ENCODE results near the gene SUB1. TPM values are rescaled to one million over a fixed set of nuclear protein-coding genes. Genes with fewer than 3 reads are reported as not detected.

The SUB1 gene
- total RNA-seq, 1 donor from 2014 or later: 404 TPM

DNA sequence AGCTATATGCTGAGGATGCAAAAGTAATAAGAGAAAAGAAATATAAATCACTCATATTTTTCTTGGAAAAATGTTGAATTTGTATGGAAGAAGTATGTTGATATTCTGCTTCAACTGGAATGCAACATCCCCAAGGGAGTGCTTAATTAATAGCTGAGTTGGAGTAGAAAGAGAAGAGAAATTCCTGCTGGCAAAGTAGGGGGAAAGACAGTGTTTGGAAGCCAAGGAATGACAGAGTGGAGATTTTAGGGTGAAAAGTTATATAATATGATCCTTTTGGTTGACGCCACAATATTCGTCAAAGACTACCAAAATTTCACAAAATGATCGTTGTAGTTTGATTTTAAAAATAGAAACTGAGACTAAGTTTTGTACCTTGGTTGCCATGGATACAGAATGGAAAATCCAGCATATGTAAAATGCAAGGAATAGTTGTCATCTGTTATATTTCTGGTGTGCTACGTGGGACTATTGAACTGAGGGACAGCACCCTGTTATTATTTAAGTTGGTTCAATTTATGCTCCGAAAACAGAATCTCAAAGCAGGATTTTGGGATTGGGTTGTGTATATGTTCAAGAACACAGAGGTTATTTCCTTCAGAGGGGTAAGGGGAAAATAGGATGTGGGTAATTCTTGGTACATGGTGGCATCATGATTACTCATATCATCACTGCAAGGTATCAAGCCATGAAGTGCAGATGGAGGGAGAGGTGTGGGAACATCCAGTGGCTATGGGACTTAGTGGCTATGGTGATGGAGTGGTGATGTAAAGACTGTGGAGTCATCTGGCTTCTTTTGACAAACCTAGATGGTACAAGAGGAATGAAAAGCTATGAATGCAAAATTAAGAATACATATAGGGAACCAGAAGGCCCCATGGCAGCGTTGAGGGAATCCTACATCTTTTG is 61.0 kb downstream of the SUB1 start:
- H3K27ac Mint-ChIP-seq: no peak overlapping the region
- DNase-seq (ENCODE audit: low spot score): no peak
- no peaks in the 10 kb centered on the region for H3K27me3 Mint-ChIP-seq (ENCODE audit: low read depth)
- no peaks in the 10 kb centered on the region for H3K9me3 Mint-ChIP-seq
- intact Hi-C loops (cut with micrococcal nuclease): no loop called here
- H3K36me3 Mint-ChIP-seq (ENCODE audit: low read depth): no peaks in the 10 kb centered on the region
- H3K4me1 Mint-ChIP-seq (ENCODE audit: low read depth): no peaks in the 10 kb centered on the region
- H3K4me3 Mint-ChIP-seq (ENCODE audit: low read depth): no peak overlapping the region

DNA sequence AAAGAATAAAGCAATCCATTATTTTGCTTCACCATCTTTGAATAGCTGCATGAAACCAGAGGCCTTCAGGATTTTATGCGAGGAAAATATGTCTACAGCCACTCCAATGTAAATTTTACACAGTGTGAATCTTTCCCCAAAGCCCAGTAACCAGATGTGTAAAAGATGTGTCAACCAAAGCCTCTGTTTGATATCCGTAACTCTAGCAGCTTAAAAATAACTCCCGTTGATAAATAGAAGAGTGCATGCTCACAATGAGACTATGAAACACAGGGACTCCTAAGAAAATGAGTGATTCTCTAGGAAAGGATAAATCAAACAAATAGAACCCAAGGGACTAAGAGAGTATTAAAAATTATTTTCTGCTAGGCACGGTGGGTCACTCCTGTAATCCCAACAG is 65.7 kb downstream of the SUB1 start:
- H3K27ac Mint-ChIP-seq: no peak overlapping the region
- H3K36me3 Mint-ChIP-seq (ENCODE audit: low read depth): no peaks in the 10 kb centered on the region
- H3K4me3 Mint-ChIP-seq (ENCODE audit: low read depth): no peak overlapping the region
- no peaks in the 10 kb centered on the region for H3K9me3 Mint-ChIP-seq
- intact Hi-C loops (cut with micrococcal nuclease): no loop called here
- no peaks in the 10 kb centered on the region for H3K4me1 Mint-ChIP-seq (ENCODE audit: low read depth)
- DNase-seq (ENCODE audit: low spot score): no peak
- H3K27me3 Mint-ChIP-seq (ENCODE audit: low read depth): no peaks in the 10 kb centered on the region

DNA sequence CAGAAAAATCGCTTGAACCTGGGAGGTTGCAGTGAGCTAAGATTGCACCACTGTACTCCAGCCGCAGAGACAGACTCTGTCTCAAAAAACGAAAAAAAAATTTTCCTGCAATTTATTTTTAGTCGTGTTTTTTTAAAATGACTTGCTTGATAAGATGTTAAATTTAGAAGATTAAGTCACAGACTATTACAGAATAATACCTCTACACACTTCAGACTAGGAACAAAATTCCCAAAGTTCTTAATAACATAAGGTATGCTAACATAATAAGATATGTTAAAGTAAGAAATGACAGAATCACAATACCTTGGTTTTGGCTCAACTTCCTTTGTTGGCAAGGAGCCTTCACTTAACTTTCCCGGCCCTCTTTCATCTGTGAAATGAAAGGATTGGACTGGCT is 66.3 kb downstream of the SUB1 start:
- Mint-ChIP-seq H3K27me3 (ENCODE audit: low read depth) (no peaks in the 10 kb centered on the region), H3K27ac (no peak overlapping the region), H3K9me3 (peaks cover 3% of the 10 kb centered on the region), H3K36me3 (ENCODE audit: low read depth) (no peaks in the 10 kb centered on the region), H3K4me3 (ENCODE audit: low read depth) (no peak overlapping the region), H3K4me1 (ENCODE audit: low read depth) (no peaks in the 10 kb centered on the region)
- intact Hi-C loops (cut with micrococcal nuclease): no loop called here
- DNase-seq (ENCODE audit: low spot score): no peak

Other genes starting within 250 kb of the SUB1 start
- gene ZFR, start 140.8 kb upstream of the SUB1 start, total RNA-seq: 68.6 and 69.2 TPM in 2 replicates
- 0.02 TPM in 1 of 2 replicates, not detected in the other for gene NPR3, start 125.8 kb downstream of the SUB1 start, total RNA-seq